HepG2 (cell line): ENCODE measurements around the gene SYTL3. TPM values are rescaled to one million over a fixed set of nuclear protein-coding genes. Genes with fewer than 3 reads are reported as not detected.

Source experiments
- AHR ChIP-seq: IDR thresholded peaks from 2 replicates; pipeline ENCODE4 v1.6.1; 2018; ENCODE audit warnings: missing genetic modification reagents, missing compliant biosample characterization
- ATF2 ChIP-seq: sonication (generic); formaldehyde crosslinking; IDR thresholded peaks from 2 replicates; pipeline ENCODE4 v1.4.0; 2020; ENCODE audit warnings: missing genetic modification reagents
- ATRX ChIP-seq: sonication (generic); formaldehyde crosslinking; IDR thresholded peaks from 2 replicates; pipeline ENCODE4 v1.4.0; 2020; ENCODE audit warnings: missing genetic modification reagents, borderline replicate concordance
- CTCF ChIP-seq: sonication (generic); formaldehyde crosslinking; IDR thresholded peaks from 2 replicates; pipeline ENCODE4 v1.5.0; 2020; ENCODE audit warnings: mild to moderate bottlenecking, missing genetic modification reagents, moderate library complexity
- GLI4 ChIP-seq: sonication (generic); formaldehyde crosslinking; IDR thresholded peaks from 2 replicates; pipeline ENCODE4 v1.5.1; 2020; ENCODE audit warnings: missing genetic modification reagents, mild to moderate bottlenecking, moderate library complexity, borderline replicate concordance
- JDP2 ChIP-seq: sonication (generic); formaldehyde crosslinking; IDR thresholded peaks from 2 replicates; pipeline ENCODE4 v1.8.1; 2022; ENCODE audit warnings: missing genetic modification reagents, borderline replicate concordance
- MEIS1 ChIP-seq: sonication (generic); formaldehyde crosslinking; IDR thresholded peaks from 2 replicates; pipeline ENCODE4 v1.9.0; 2021; ENCODE audit warnings: mild to moderate bottlenecking, missing genetic modification reagents, moderate library complexity, borderline replicate concordance
- NFKBIZ ChIP-seq: IDR thresholded peaks from 2 replicates; pipeline ENCODE4 v1.6.1; 2018; ENCODE audit warnings: missing genetic modification reagents, missing compliant biosample characterization
- NR1H2 ChIP-seq: sonication (generic); formaldehyde crosslinking; IDR thresholded peaks from 2 replicates; pipeline ENCODE4 v1.8.1; 2022; ENCODE audit warnings: low read depth, missing genetic modification reagents, borderline replicate concordance
- PBX2 ChIP-seq: IDR thresholded peaks from 2 replicates; pipeline ENCODE4 v1.6.1; 2016; ENCODE audit warnings: control low read depth
- RFXANK ChIP-seq: IDR thresholded peaks from 2 replicates; pipeline ENCODE4 v1.6.1; 2016
- TBP ChIP-seq: sonication (generic); formaldehyde crosslinking; IDR thresholded peaks from 2 replicates; pipeline ENCODE4 v1.5.0; 2020; ENCODE audit warnings: missing genetic modification reagents
- ZBTB39 ChIP-seq: sonication (generic); formaldehyde crosslinking; IDR thresholded peaks from 2 replicates; pipeline ENCODE4 v1.5.0; 2020; ENCODE audit warnings: missing genetic modification reagents
- ZBTB46 ChIP-seq: sonication (generic); formaldehyde crosslinking; IDR thresholded peaks from 2 replicates; pipeline ENCODE4 v1.4.0; 2020; ENCODE audit warnings: mild to moderate bottlenecking, missing genetic modification reagents, borderline replicate concordance
- ZFP36 ChIP-seq: fragments of 150-350 bp; IDR thresholded peaks from 2 replicates; pipeline ENCODE4 v1.6.1; 2018; ENCODE audit warnings: borderline replicate concordance, low read length, low read depth; ENCODE audit not compliant: partially characterized antibody
- ZFP62 ChIP-seq: sonication (generic); formaldehyde crosslinking; IDR thresholded peaks from 2 replicates; pipeline ENCODE4 v1.4.0; 2020; ENCODE audit warnings: missing genetic modification reagents
- ZNF12 ChIP-seq: sonication (generic); formaldehyde crosslinking; IDR thresholded peaks from 2 replicates; pipeline ENCODE4 v1.5.0; 2020; ENCODE audit warnings: missing genetic modification reagents
- ZNF253 ChIP-seq: sonication (generic); formaldehyde crosslinking; IDR thresholded peaks from 2 replicates; pipeline ENCODE4 v1.8.0; 2022; ENCODE audit warnings: mild to moderate bottlenecking, missing genetic modification reagents, borderline replicate concordance
- ZNF556 ChIP-seq: sonication (generic); formaldehyde crosslinking; IDR thresholded peaks from 2 replicates; pipeline ENCODE4 v1.4.0; 2020; ENCODE audit warnings: mild to moderate bottlenecking, missing genetic modification reagents, borderline replicate concordance
- polyA plus RNA-seq, 8 experiments: library from polyadenylated mRNA; depleted of rRNA in 3 of 8; stranded (reverse) in 7 of 8; unstranded in 1 of 8; fragments of >200 nt; fragmentation: Illumina TruSeq in 4 of 8; extraction: Trizol in 4 of 8; gene quantifications; 2 replicates each; pipeline versions ENCODE4 v1.2.1 to v1.2.3, GENCODE V29; 2011 to 2016; ENCODE audit warnings: low read depth in 4 of 8, missing spikeins in 1 of 8, mixed read lengths in 1 of 8; ENCODE audit not compliant: insufficient read depth in 1 of 8
- total RNA-seq, 5 experiments: library from RNA; depleted of rRNA; stranded (reverse); fragments of >200 nt; fragmentation: Illumina TruSeq; extraction: Trizol; gene quantifications; 2 replicates each; pipeline ENCODE4 v1.2.3, GENCODE V29; 2016; ENCODE audit warnings: low read depth in 1 of 5

The SYTL3 gene
- total and polyA plus RNA-seq, 2 of the 13 experiments (the other 11 are each of a cell fraction or from before 2014, with no cell fraction given): 0.11 to 0.28 TPM

- TF ChIP-seq ZBTB39 (0 out of 2 replicates have a peak, but pooled peaks have one; percentile 76), ATF2 (CRISPR knock-in tag) (peak; percentile 85), ZNF253 (CRISPR knock-in tag) (peak; percentile 91; the same call in 1 of the 2 replicates), ZBTB46 (CRISPR knock-in tag) (peak; percentile 82; the same call in 1 of the 2 replicates), GLI4 (peak; percentile 93), JDP2 (CRISPR knock-in tag) (no peak), PBX2 (CRISPR knock-in tag) (no peak), ATRX (CRISPR knock-in tag) (no peak), ZFP36 (no peak), NFKBIZ (peak; percentile 63; the same call in 1 of the 2 replicates), ZNF12 (peak; percentile 17), TBP (CRISPR knock-in tag) (no peak), ZFP62 (CRISPR knock-in tag) (no peak), RFXANK (CRISPR knock-in tag) (no peak), NR1H2 (peak; percentile 74; the same call in 1 of the 2 replicates), AHR (CRISPR knock-in tag) (peak; percentile 81; the same call in 1 of the 2 replicates), CTCF (CRISPR knock-in tag) (peak; percentile 100), ZNF556 (CRISPR knock-in tag) (peak; percentile 92; the same call in 1 of the 2 replicates), MEIS1 (CRISPR knock-in tag) (peak; percentile 96)
Measured at GRCh38 chr6:158703837-158704822, 54.3 kb downstream of the SYTL3 start (continued).
